Measurements from ENCODE around the gene TSPAN14. TPM values are rescaled to one million over a fixed set of nuclear protein-coding genes. Genes with fewer than 3 reads are reported as not detected.
"Not testable (repeated sequence)": the region's sequence is repeated elsewhere in the genome, so short reads cannot be mapped to it uniquely, and the experiment has no call there.

The TSPAN14 gene
- total RNA-seq, 1 experiment from 2014 or later: 17.3 TPM

DNA sequence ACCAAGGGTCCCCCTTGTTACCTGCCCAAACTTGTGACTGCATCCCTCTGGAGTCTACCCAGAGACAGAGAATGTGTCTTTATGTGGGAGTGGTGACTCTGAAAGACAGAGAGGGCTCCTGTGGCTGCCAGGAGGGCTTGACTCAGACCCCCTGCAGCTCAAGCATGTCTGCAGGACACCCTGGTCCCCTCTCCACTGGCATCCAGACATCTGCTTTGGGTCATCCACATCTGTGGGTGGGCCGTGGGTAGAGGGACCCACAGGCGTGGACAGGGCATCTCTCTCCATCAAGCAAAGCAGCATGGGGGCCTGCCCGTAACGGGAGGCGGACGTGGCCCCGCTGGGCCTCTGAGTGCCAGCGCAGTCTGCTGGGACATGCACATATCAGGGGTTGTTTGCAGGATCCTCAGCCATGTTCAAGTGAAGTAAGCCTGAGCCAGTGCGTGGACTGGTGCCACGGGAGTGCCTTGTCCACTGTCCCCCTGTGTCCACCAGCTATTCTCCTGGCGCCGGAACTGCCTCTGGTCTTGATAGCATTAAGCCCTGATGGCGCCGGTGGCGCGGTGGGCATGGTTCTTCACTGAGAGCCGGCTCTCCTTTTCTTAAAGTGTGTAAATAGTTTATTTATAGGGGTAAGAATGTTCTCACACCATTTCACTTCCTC lies 64.2 kb downstream of the TSPAN14 start:
- no peak for DNase-seq (ENCODE audit: extremely low read depth, low read depth)

DNA sequence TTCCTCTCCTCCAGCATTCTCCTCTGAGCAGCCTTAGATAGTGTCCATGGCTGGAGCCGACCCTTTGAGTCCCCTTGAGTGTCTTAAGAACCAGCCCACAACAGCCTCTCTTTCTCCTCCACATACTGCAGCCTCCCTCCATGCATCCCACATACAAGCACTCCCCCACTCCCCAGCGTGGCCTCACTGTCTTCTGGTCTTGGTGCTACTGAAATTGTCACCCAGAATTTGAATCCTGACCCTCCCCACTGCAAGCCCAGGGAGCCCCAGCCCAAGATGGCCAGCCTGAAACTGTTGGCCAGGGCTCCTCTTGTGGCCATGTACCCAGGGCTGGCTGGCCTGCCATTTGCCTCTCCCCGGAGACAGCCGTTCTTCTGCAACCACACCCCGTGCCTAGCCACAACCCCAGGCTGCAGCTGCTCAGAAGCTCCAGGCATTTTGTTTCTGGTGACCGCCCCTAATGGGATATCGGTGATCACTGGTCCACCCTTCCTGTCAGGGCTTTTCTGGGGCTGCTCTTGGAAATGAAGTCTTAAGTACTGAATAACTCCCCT lies 64.8 kb downstream of the TSPAN14 start:
- DNase-seq (ENCODE audit: extremely low read depth, low read depth): no peak

DNA sequence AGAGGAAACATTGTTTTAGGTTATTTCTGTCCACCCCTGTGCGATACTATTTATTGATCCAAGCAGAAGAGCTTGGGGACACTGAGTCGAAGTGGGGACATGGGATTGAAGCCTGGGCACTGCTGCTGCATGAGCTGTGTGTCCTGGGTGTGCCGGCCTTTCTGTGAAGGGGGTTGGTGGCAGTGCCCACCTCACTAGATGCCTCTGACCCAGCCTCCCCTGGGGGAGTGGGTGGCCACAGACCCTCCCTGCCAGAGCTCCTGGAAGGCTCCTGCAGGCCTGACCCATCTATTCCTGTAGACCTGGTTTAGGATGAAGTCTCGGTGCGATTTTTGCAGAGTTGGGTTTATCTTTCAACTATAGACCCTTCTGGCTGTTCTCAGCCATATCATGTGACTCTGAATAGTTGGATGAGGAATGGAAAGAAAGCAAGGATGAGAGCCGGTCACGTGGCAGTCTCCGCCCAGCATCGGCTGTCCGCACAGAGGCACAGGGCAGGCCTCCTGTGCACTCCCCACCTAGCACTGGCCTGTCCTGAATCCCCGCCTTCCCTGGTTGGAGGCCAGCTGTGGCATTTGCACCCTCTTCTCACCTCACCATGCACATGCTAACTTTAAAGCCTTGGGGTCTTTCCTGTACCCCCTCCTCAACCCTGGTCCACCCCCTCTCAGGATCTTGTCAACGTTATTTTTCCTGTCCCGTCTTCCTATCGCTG lies 66.0 kb downstream of the TSPAN14 start:
- DNase-seq (ENCODE audit: extremely low read depth, low read depth): no peak

DNA sequence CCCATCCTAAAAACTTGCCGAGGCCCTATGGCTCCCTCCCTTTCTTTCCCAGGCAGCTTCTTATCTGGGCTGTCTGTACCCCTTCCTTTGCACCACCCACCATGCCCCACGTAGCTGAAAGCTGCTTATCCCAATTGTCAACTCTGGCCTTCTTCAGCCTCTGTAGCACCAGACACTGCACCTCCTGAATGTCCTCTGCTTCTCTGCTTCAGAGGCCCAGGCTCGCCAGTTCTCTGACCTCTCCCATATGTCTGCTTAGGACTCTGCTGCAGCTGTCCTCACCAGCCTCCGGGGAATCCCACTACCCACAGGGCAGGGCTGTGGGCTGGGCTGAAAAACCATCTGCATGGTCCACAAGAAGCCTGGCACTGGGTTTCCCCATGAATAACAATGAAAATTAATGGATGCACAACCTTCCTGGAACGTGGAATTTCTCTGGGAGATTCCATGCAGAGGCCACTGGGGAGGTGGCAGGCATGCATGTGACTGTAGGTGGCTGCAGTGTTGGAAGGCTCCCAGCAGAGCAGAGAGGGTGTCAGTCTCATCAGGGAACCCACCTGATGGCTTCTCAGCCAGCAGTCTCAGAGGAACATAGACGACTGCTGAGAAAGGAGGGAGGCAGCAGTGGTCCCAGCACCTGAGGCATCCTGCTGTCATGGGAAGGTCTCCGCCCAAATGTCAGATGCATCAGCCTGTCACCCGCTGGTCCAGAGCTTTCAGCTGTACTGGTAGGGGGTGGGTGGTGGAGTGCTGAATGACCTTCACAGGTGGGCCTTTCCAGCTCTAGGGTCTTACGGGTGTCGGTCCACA lies 66.8 kb downstream of the TSPAN14 start:
- no peak for DNase-seq (ENCODE audit: extremely low read depth, low read depth)

DNA sequence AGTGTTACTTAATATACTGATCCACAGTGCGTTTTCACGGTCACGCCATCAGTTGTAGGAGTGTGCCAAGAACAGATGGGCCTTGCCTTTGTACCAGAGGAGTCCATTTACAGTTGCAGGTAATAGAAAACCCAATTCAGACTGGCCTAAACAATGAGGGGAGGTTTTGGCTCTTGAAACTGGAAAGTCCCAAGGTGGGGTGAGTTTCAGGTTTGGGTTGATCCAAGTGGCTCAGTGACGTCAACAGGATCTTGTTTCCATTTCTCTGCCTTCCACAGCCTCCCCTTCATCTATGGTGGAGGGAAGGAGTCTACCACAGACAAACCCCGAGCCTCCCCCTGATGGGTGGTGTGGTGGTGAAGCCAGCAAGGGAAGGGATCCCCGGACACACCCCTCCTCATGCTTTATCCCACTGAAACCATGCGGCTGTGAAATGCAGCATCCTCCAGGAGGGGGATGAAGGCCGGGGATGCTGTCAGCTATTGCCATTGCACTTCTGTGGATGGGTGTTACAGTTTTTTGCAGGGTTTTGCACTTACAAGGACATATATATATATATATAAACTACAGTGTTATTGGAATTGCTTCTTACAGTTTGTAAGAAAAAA lies 68.8 kb downstream of the TSPAN14 start:
- DNase-seq (ENCODE audit: extremely low read depth, low read depth): no peak

DNA sequence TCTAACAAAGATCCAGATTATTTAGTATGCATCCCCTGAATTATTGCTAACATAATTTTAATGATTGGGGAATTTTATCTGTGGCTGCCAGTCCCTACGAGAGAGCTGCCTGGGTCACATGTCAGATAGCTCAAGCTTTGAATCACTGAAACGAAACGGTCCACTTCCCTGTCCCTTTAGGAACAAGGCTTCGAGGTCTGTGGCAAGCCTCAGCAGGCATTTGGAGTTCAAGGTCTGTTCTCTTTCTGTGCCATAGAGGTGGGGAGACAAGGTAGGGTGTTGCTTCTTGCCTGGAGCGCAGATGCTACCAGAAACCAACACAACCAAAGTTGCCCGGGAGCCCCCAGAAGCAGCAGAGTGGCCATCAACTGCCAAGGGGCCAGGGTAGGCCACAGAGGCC lies 69.7 kb downstream of the TSPAN14 start:
- DNase-seq (ENCODE audit: extremely low read depth, low read depth): no peak

DNA sequence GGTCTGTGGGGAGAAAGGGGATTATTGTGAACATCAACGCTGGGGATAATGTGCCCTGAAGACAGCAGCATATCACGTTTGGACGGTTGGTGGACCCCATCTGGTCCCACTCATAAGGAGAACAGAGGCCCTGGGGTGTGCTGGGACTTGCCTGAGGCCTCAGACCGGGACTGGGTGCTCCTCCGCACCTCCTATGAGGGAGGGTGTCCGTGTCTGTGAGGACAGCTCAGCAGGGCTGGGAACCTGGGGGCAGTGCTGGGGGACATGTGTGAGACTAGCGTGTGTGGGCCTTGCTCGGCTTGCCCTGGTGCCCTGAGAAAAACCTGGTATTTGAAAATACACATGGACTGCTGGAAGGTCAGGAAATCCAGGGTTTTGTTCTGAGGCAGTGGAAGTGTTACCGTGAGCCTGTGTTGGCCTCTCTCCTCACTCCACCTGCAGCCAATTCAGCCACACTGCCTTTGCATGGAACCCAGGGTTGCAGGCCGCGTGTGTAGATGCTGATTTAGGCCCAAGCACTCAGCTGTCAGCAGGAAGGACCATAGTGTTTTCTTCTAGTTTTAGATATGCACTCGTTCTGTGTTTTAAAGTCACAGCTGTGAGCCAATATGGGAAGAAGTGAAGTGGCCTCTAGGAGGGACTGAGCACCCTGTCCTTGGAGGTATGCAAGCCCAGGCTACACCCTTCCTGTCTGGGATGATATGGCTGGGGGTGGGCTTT lies 70.2 kb downstream of the TSPAN14 start:
- no peak for DNase-seq (ENCODE audit: extremely low read depth, low read depth)

DNA sequence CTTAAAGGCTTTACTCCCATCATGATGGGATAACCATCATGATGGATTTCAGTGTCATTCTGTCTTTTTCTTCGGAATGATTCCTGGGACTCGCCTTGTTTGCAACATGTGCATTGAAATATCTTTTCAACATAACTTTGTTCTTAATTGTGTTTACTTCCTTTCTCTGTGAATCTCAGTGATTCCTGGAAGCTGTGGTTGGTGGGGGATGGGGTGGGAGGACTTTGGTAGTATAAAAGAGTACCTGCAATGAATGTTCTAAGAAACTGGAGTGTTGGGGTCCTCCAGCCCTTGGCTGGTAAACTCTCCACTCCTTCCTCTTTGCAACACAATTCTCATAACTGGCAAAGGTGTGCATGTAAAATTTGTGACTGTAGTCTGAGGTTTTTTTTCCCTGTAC lies 72.1 kb downstream of the TSPAN14 start:
- no peak for DNase-seq (ENCODE audit: extremely low read depth, low read depth)

DNA sequence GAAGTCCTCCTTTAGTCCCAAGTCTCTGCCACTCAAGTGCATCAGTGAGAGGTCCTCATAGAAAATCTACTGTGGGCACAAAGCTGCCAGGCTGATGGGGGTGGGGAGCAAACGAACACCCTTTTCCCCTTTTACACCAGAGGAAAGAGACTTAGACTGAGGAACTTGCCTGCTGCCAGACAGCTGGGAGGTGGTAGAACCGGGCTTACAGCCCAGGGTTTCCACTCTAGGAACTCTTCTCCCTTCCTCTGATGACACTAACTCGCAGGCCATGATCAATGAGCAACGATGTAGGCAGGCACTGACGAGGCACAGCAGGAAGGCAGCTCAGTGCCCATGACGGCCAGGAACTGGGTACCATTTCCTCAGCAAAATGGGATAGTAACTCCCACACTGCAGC lies 72.6 kb downstream of the TSPAN14 start:
- no peak for DNase-seq (ENCODE audit: extremely low read depth, low read depth)

DNA sequence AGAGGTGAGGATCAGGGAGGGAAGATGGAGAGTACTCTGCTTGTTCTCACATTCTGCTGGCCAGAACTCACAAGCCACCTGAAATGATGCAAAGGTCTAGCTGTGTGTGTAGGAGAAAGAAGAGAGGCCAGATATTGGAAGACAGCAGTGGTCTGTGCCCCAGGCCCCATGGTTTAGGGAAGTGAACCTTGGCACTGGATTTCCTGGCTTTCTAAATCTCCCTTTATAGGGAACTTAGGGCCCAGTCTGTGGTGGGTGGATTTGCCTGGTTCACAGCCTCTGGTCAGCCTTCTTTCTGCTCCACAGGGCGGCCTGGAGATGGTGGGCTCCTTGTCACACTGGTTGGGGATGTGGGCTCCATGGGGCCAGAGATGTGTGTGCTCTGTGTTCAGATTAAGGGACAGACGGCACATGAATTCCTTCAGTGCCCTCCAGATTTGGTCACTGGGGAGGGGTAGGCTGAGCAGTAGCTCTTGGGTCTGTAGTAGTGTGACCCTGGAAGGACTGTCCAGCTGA lies 74.1 kb downstream of the TSPAN14 start:
- no peak for DNase-seq (ENCODE audit: extremely low read depth, low read depth)

DNA sequence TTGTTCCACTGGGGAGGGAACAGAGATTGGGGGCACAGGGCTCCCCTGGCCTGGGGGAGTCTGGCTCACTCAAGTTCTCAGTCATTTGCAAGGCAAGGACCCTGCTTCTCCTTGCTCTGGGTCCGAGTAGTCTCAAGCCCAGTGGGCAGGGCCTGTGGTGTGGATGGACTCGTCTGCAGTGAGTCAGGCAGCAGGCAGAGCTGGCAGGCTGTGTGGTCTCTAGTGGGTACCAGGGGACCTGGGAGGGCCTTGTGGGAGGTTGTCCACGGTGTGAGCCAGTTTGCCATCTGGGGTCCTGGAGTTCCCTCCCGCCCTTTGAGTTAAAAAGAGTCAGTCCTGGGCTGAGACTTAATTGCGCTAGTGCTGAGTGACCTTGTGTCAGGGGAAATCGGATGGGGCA lies 74.8 kb downstream of the TSPAN14 start:
- no peak for DNase-seq (ENCODE audit: extremely low read depth, low read depth)

DNA sequence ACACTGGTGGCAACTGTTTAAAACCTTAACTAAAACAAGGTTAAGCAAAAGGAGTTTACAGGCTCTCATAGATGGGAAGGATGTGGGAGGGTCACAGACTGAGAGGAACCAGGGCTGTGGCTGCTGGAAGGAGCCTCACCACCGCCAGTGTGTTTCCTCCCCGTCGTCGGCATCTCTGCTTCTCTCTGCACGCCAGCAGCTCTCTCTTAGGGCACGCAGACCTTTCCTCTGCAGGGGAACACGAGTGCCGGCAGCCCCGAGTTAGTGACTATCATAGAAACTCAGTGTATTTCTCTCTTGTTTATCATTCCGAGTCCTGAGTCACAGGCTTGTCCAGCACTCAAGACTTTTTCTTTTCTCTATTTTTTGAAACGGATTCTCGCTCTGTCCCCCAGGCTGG lies 75.5 kb downstream of the TSPAN14 start:
- no peak for DNase-seq (ENCODE audit: extremely low read depth, low read depth)

DNA sequence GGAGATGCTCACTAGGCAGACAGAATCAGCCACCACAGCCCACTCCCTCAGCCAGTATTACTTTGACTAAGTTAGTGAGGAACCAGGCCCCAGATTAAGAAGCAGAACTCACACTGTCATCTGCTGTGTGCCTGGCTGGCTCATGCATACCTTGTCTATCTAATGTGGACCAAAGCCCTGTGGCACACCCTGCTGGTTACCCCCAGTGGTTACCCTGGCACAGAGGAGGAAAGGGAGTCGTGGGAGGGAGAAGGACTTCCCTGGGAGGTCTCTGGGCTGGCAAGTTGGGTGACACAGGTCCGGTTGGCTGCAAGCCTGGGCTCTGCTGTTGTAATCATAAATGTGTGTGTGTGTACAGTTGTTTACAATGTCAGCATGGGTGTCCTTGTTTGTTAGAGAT lies 76.1 kb downstream of the TSPAN14 start:
- DNase-seq (ENCODE audit: extremely low read depth, low read depth): peak; percentile 13

DNA sequence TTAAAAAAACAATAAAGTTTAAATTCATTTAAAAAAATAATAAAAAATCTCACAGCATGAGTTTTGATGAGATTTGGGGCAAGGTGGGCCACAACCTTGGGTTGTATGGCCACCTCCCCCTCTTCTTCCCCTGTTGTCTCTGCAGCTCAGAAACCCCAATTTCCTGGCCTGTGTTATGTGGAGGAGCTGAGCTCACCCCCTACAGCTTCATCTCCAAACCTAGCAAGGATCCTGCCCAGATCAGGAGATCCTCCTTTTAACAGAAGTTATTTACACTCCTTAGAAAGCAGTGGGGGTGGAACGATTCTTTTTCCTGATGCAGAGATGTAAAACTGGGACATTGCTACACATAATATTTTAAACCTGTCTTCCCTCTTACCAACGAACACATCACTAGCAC lies 76.7 kb downstream of the TSPAN14 start:
- DNase-seq (ENCODE audit: extremely low read depth, low read depth): no peak

DNA sequence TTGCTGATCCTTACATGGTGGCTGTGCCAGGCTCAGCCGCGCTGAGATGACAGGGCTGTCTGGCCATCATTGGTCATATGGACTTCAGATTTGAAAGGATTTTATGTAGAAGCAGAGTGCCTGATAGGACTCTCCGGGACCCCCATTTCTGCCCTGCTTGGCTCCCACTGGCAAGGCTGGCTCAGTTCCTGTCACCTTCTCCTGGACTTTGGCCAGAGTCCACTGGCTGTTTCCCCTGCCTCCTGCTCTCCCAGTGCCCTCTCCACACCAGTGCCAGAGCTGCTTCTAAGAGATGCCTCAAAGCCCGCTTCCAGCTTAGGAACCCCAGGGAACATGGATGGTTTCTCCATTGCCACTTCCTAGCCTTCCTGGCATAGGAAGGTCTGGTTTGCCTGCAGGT lies 78.5 kb downstream of the TSPAN14 start:
- DNase-seq (ENCODE audit: extremely low read depth, low read depth): no peak

DNA sequence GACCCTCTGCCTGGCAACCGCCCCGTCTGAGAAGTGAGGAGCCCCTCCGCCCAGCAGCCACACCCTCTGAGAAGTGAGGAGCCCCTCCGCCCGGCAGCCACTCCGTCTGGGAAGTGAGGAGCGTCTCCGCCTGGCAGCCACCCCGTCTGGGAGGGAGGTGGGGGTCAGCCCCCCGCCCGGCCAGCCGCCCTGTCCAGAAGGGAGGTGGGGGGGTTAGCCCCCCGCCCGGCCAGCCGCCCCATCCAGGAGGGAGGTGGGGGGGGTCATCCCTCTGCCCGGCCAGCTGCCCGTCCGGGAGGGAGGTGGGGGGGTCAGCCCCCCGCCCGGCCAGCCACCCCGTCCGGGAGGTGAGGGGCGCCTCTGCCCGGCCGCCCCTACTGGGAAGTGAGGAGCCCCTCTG lies 79.9 kb downstream of the TSPAN14 start:
- DNase-seq (ENCODE audit: extremely low read depth, low read depth): not testable (repeated sequence)

DNA sequence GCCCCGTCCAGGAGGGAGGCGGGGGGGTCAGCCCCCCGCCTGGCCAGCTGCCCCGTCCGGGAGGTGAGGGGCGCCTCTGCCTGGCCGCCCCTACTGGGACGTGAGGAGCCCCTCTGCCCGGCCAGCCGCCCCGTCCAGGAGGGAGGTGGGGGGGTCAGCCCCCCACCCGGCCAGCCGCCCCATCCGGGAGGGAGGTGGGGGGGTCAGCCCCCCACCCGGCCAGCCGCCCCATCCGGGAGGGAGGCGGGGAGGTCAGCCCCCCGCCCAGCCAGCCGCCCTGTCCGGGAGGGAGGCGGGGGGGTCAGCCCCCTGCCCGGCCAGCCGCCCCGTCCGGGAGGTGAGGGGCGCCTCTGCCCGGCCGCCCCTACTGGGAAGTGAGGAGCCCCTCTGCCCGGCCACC lies 80.5 kb downstream of the TSPAN14 start:
- not testable (repeated sequence) for DNase-seq (ENCODE audit: extremely low read depth, low read depth)

DNA sequence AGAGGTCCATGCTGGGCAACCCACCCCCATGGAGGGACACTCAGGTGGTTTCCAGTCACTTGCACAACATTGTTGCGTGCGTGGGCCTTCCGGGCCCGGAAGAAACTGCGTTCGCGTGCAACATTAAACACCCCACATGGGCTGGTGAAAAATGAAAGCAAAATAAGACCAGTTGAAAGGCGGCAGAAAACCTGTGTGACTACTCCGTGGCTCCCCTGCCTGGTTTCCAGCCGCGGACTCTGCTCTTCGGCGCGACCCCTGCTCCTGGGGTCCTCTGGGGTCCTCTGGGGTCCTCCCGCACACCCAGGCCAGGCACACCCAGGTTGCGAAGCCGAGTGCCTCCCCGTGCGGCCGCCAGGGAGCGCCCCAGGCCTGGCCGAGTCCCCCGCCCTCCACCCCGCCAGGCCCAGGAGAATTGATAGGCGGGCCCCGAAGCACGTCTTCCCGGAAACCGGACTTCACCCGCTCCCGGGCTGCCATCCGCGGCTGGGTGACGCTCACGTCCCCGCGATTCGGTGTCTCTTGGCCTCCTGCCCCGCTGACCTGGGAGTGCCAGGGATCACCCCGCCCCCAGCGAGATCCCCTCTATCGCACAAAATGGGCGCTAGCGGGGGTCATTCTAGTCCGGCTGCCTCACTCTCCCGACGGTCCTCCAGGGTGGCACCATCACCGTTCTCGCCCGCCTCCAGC lies 81.7 kb downstream of the TSPAN14 start:
- DNase-seq (ENCODE audit: extremely low read depth, low read depth): peak; percentile 78

DNA sequence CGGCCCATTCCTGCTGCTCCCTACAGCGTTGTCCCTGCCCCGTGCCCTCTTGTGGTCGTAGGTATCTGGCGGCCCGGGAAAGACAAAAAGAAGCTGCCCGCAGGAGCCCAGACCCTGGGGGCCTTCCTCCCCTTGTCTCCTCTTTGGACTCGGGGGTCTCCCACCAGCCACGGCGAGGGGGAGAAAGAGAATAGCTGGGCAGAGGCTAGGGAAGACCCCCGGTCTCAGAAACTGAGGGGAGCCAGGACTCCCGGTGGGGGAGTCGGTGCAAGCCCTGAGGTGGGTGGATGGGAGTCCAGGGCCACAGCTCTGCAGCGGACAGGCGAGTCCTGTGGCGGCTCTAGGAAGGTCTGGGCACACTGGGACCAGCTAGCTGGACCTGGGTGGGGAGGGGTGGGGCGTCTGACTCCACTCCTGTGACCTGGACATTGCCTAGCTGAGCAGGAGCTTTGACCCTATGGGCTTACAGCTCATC lies 82.3 kb downstream of the TSPAN14 start:
- no peak for DNase-seq (ENCODE audit: extremely low read depth, low read depth)
